B cell (primary cell): ENCODE measurements around the gene ADAM23. TPM values are rescaled to one million over a fixed set of nuclear protein-coding genes. Genes with fewer than 3 reads are reported as not detected.

Experiments used
- ATAC-seq: fragments of 200-7000 bp; cut with Tn5 transposase; one replicate; pipeline ENCODE4 v1.10.0; 2021; ENCODE audit warnings: low read depth, mild to moderate bottlenecking, moderate number of reproducible peaks, moderate library complexity
- CTCF ChIA-PET: fragments of 350-600 bp; sonication (Branson Sonifier 250); formaldehyde crosslinking; loops from one replicate; lab custom pipeline; 2021; ENCODE audit warnings: antibody characterized with exemption, inconsistent platforms; lab: Charles Lee
- POLR2A ChIA-PET: fragments of 350-600 bp; sonication (Branson Sonifier 250); formaldehyde crosslinking; loops from one replicate; lab custom pipeline; 2021; ENCODE audit warnings: antibody characterized with exemption; lab: Charles Lee
- DNase-seq: peaks from one replicate; pipeline ENCODE4 v3.0.0; 2013
- H2AFZ ChIP-seq: 2 replicates; pipeline ENCODE4 v1.6.1; 2012; ENCODE audit warnings: mild to moderate bottlenecking, low read depth, low read length; ENCODE audit not compliant: insufficient read depth, poor library complexity, severe bottlenecking
- H3K27ac ChIP-seq, 2 donors: 1 replicate in 1 of 2; 2 replicates in 1 of 2; pipeline ENCODE4 v1.5.1; 2012 to 2013; ENCODE audit warnings: low read length in 2 of 2, mild to moderate bottlenecking in 2 of 2, moderate library complexity in 1 of 2
- H3K27me3 ChIP-seq, 4 experiments: fragments of 200-600 bp in 1 of 4; sonication (generic) in 1 of 4; replicated peaks in 1 of 4; 1 replicate in 2 of 4; 2 replicates in 2 of 4; pipeline versions ENCODE4 v1.6.1 to v1.7.0; 2013 to 2016; ENCODE audit warnings: low read length in 3 of 4, mild to moderate bottlenecking in 2 of 4, mixed read lengths in 1 of 4, moderate library complexity in 1 of 4; ENCODE audit not compliant: insufficient read depth in 4 of 4, control insufficient read depth in 3 of 4; ENCODE audit errors: control extremely low read depth in 1 of 4
- H3K36me3 ChIP-seq, 2 experiments: replicated peaks in 1 of 2; 1 replicate in 1 of 2; 2 replicates in 1 of 2; pipeline versions ENCODE4 v1.6.1 to v1.7.1; 2013; ENCODE audit warnings: low read length in 1 of 2; ENCODE audit not compliant: insufficient read depth in 2 of 2, control insufficient read depth in 1 of 2; ENCODE audit errors: control extremely low read depth in 1 of 2, extremely low read depth in 1 of 2
- H3K4me1 ChIP-seq, 2 donors: fragments of 200-600 bp in 1 of 2; sonication (generic) in 1 of 2; 1 replicate in 1 of 2; 2 replicates in 1 of 2; pipeline versions ENCODE4 v1.5.1 to v1.6.1; 2013 to 2017; ENCODE audit warnings: low read length in 2 of 2; ENCODE audit not compliant: control insufficient read depth in 2 of 2, insufficient read depth in 2 of 2
- H3K4me2 ChIP-seq: replicated peaks from 2 replicates; pipeline ENCODE3; 2012; ENCODE audit warnings: mild to moderate bottlenecking, low read depth, low read length; ENCODE audit not compliant: poor library complexity, severe bottlenecking
- H3K4me3 ChIP-seq, 5 experiments: fragments of 200-600 bp in 1 of 5; sonication (generic) in 1 of 5; 1 replicate in 3 of 5; 2 replicates in 2 of 5; pipeline versions ENCODE4 v1.5.1 to v1.7.0; 2011 to 2016; ENCODE audit warnings: low read length in 4 of 5, mild to moderate bottlenecking in 4 of 5, low read depth in 2 of 5, control low read depth in 1 of 5, moderate library complexity in 1 of 5; ENCODE audit not compliant: insufficient read depth in 1 of 5; ENCODE audit errors: control extremely low read depth in 1 of 5, extremely low read depth in 1 of 5
- H3K79me2 ChIP-seq: fragments of 200-600 bp; sonication (generic); one replicate; pipeline ENCODE4 v1.6.0; 2016; ENCODE audit warnings: low read length; ENCODE audit not compliant: control insufficient read depth, insufficient read depth
- H3K9ac ChIP-seq: fragments of 200-600 bp; sonication (generic); 2 replicates; pipeline ENCODE4 v1.6.1; 2017; ENCODE audit warnings: mild to moderate bottlenecking, low read length, moderate library complexity
- H3K9me3 ChIP-seq, 3 donors: one replicate each; pipeline versions ENCODE4 v1.6.1 to v1.7.1; 2013; ENCODE audit warnings: low read length in 2 of 3; ENCODE audit not compliant: control insufficient read depth in 2 of 3, insufficient read depth in 1 of 3; ENCODE audit errors: control extremely low read depth in 1 of 3
- H4K20me1 ChIP-seq: 2 replicates; pipeline ENCODE4 v1.6.0; 2012; ENCODE audit warnings: mild to moderate bottlenecking, low read length; ENCODE audit not compliant: insufficient read depth, control insufficient read depth, poor library complexity, severe bottlenecking
- H3K27ac Mint-ChIP-seq: one replicate; pipeline ENCODE4 v1.8.0; 2021; ENCODE audit warnings: mixed read lengths
- H3K27me3 Mint-ChIP-seq: one replicate; pipeline ENCODE4 v1.8.0; 2021; ENCODE audit warnings: mixed read lengths
- H3K4me1 Mint-ChIP-seq: one replicate; pipeline ENCODE4 v1.8.0; 2021; ENCODE audit warnings: mixed read lengths
- H3K4me3 Mint-ChIP-seq: one replicate; pipeline ENCODE4 v1.8.0; 2021; ENCODE audit warnings: mixed read lengths
- H3K9me3 Mint-ChIP-seq: one replicate; pipeline ENCODE4 v1.8.0; 2022; ENCODE audit warnings: mixed read lengths; ENCODE audit not compliant: insufficient read depth
- CTCF ChIP-seq: fragments of 200-600 bp; IDR thresholded peaks from one replicate; pipeline ENCODE4 v1.8.0; 2022; ENCODE audit warnings: antibody characterized with exemption, mild to moderate bottlenecking
- EZH2 ChIP-seq: IDR thresholded peaks from 2 replicates; pipeline ENCODE4 v1.6.1; 2012; ENCODE audit warnings: borderline replicate concordance, low read depth, mild to moderate bottlenecking, moderate library complexity, low read length; ENCODE audit not compliant: insufficient read depth, poor library complexity, severe bottlenecking
- WGBS: methylation state at CpG from one replicate; pipeline ENCODE4 v1.1.5; 2013; ENCODE audit warnings: missing lambda C conversion rate; ENCODE audit not compliant: insufficient coverage; 5-methylcytosine and 5-hydroxymethylcytosine counted together
- intact Hi-C: fragments of 100-400 bp; cut with micrococcal nuclease; formaldehyde crosslinking; loops from one replicate; pipeline ENCODE4 v1.10.0; 2022
- polyA plus RNA-seq: library from polyadenylated mRNA; depleted of rRNA; stranded (reverse); fragments of >200 nt; gene quantifications from 2 replicates; pipeline ENCODE4 v1.2.3, GENCODE V29; 2012
- total RNA-seq, 2 donors: library from RNA; stranded (reverse); fragments of 120-200 nt in 1 of 2; gene quantifications; 1 replicate in 1 of 2; 2 replicates in 1 of 2; pipeline versions ENCODE4 v1.2.3 to v1.2.4, GENCODE V29; 2013 to 2022

The ADAM23 gene
- total and polyA plus RNA-seq, 2 donors (not counting 1 experiment from before 2014, with no cell fraction given) = 0.78 to 1.7 TPM

- H3K79me2 ChIP-seq = no peaks in the 10 kb centered on the region
- no peaks in the 10 kb centered on the region for H3K27me3 ChIP-seq
- ChIA-PET POLR2A (no interaction called here), CTCF (no interaction called here)
- ATAC-seq (no peak), DNase-seq (no peak)
- Mint-ChIP-seq H3K9me3 (no peaks in the 10 kb centered on the region), H3K27ac (no peak overlapping the region), H3K27me3 (peaks cover 4% of the 10 kb centered on the region), H3K4me3 (no peak overlapping the region), H3K4me1 (no peaks in the 10 kb centered on the region)
- no CpG with 5 or more reads among the region's 1 CpG for WGBS
- no peak overlapping the region for H3K27ac ChIP-seq
- no peak overlapping the region for H3K9ac ChIP-seq
- H4K20me1 ChIP-seq = no peaks in the 10 kb centered on the region
- no peaks in the 10 kb centered on the region for H3K9me3 ChIP-seq
- no peaks in the 10 kb centered on the region for H3K4me1 ChIP-seq
- intact Hi-C loops = no loop called here
- no peak overlapping the region for H3K4me3 ChIP-seq
- no peaks in the 10 kb centered on the region for H3K36me3 ChIP-seq
- H3K4me2 ChIP-seq = no peak overlapping the region
- TF ChIP-seq CTCF (no peak), EZH2 (no peak)
- H2AFZ ChIP-seq = no peak overlapping the region
These were observed 72.2 kb downstream of the ADAM23 start for GRCh38 chr2:206515580-206515979.

- Histone ChIP-seq H3K27me3 (no peaks in the 10 kb centered on the region), H3K4me2 (no peak overlapping the region), H3K4me3 (no peak overlapping the region), H3K36me3 (no peaks in the 10 kb centered on the region), H3K27ac (no peak overlapping the region), H3K79me2 (no peaks in the 10 kb centered on the region), H2AFZ (no peak overlapping the region), H3K9ac (no peak overlapping the region), H3K9me3 (no peaks in the 10 kb centered on the region), H4K20me1 (no peaks in the 10 kb centered on the region), H3K4me1 (no peaks in the 10 kb centered on the region)
- Mint-ChIP-seq H3K4me1 (no peaks in the 10 kb centered on the region), H3K27me3 (no peaks in the 10 kb centered on the region), H3K9me3 (no peaks in the 10 kb centered on the region), H3K4me3 (no peak overlapping the region), H3K27ac (no peak overlapping the region)
- no CpG with 5 or more reads among the region's 2 CpGs for WGBS
- no peak for ATAC-seq
- intact Hi-C loops = no loop called here
- ChIA-PET POLR2A (no interaction called here), CTCF (no interaction called here)
- TF ChIP-seq EZH2 (no peak), CTCF (no peak)
- no peak for DNase-seq
These were observed 75.7 kb downstream of the ADAM23 start for GRCh38 chr2:206518997-206519396.
